Activated CD8-positive, alpha-beta memory T cell treated with anti-CD3 and anti-CD28 coated beads, Interleukin-2, amount 50 U/mL, for 24 hours (primary cell): ENCODE measurements around the gene XKR8.

Experiments used
- DNase-seq: peaks from one replicate; pipeline ENCODE4 v3.0.0-alpha.2; 2020; ENCODE audit errors: extremely low read depth

The XKR8 gene

DNA sequence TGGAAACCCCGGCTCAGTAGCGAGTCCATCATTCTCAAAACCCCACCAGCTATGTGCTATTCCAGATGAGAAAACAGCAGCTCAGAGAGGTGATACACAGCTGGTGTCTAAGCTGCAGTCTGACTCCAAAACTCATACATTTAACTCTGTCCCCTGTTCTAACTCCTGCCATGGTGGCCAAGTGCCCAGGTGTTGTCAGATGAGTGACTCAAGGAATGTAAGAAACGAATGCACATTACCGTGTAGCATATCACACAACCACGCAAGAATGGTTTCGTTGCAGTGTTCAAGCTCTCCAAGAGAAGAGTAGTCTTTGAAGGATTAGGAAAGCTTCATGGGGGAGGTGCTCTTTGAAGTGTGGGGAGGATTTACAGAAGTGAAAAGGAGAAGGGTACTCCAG lies 4.7 kb upstream of the XKR8 start:
- DNase-seq, result no peak

DNA sequence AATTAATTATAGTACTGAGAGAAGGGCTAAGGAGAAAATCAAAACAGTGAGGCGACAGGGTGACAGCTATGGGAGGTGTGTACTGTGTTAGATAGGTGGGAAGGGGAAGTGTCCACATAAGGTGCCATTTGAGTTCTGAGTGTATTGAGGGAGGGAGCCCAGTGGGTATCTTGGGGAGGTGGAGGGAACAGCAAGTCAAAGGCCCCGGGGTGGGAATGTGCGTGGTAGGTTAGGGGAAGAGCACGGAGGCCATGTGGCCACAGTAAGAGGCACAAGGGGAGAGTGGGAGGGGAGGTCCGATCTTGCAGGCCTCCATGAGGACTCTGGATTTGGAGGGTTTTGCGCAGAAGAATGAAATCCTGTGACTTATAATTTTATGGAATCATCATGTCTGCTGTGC lies 3.0 kb upstream of the XKR8 start:
- no peak for DNase-seq

DNA sequence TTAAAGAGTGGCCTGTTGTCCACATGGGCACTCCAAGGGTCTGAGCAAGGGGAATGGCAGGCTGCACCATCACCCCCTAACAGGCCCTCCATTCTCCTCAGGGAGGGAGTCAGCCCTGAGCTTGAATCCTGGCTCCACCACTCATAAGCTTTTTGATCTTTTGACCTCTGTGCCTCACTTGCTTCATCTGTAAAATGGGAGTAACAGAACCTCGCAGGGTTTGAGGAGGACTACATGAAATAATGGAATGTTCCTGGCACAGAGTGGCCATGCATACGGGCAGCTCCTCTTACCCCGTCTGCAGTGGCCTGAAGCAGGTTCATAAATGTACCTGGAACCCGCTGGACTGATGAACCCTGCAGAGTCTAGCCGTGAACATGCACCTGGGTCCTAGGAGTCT lies 2.1 kb upstream of the XKR8 start:
- DNase-seq, result no peak

GRCh38 chr1:27958513-27958912 lies 1.3 kb upstream of the XKR8 start:
- DNase-seq, result no peak

GRCh38 chr1:27960762-27961645 lies 1.2 kb downstream of the XKR8 start:
- DNase-seq, result no peak

DNA sequence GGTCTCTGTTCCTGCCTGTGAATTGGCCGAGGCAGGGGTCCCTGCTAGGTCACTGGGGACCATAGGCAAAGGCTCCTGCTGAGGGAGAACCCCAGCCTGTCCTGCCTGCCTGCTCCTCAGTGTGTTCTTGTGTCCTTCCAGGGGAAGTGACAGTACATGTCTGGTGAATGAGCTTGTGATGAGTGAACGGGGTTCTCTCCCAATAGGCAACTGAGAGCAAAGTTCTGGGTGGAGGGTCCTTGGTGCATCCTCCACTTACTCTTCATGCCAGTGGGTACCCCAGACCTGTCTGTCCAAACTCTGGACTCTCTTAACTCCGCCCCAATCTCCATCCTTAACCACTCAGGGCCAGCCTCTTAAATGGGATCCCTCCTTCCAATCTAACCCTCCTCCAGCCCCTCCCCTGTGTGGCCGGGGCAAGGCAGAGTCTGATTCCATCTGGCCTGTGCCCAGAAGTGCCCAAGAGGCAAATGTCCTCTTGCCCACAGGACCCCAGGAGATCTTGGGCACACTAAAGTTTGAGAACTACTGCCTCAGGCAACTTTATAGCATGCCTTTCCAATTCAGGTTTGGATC lies 2.0 kb downstream of the XKR8 start:
- DNase-seq, result no peak

DNA sequence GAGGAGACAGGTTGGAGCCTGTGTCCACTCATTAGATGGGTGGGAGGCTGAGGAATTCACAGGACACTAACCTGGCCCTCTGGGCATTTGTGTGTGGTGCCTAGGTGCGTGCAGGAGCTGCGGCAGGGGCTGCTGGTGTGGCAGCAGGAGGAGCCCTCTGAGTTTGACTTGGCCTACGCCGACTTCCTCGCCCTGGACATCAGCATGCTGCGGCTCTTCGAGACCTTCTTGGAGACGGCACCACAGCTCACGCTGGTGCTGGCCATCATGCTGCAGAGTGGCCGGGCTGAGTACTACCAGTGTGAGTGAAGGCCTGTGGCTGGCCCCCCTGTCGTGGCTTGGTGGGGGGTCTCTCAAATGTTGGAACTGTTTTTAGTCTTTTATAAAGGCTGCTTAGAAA lies 3.6 kb downstream of the XKR8 start:
- DNase-seq, result no peak

GRCh38 chr1:27966402-27967105 lies 6.8 kb downstream of the XKR8 start:
- no peak for DNase-seq

GRCh38 chr1:27967106-27967883 lies 7.5 kb downstream of the XKR8 start:
- no peak for DNase-seq

DNA sequence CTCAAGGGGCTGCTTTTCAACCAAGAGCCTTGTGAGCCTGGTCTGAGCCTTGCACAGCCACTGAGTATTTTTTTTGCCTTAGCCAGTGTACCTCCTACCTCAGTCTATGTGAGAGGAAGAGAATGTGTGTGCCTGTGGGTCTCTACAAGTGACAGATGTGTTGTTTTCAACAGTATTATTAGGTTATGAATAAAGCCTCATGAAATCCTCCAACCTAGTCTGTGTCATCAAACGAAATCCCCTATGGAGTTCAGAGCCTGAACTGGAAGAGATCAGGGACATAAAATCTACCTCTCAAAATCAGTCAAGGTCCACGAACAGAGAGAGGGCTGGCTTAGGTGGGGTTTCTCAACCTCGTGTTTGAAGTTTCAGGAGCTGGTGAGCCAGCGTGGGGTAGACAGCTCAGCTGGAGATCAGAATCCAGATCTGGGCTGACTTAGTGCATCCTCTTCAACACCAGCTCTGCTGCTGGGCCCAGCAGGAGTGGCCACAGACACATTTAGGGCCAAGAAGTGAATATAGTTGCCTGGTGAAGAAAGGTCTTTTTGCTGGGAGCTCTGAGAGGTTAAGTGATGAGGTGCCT lies 8.2 kb downstream of the XKR8 start:
- DNase-seq, result no peak

GRCh38 chr1:27968692-27969091 lies 8.9 kb downstream of the XKR8 start:
- DNase-seq, result no peak

GRCh38 chr1:27970401-27970800 lies 10.6 kb downstream of the XKR8 start:
- DNase-seq, result no peak

- no peak for DNase-seq
These were observed 11.9 kb downstream of the XKR8 start for GRCh38 chr1:27971674-27972073.

GRCh38 chr1:27972141-27972540 lies 12.4 kb downstream of the XKR8 start:
- DNase-seq, result no peak

DNA sequence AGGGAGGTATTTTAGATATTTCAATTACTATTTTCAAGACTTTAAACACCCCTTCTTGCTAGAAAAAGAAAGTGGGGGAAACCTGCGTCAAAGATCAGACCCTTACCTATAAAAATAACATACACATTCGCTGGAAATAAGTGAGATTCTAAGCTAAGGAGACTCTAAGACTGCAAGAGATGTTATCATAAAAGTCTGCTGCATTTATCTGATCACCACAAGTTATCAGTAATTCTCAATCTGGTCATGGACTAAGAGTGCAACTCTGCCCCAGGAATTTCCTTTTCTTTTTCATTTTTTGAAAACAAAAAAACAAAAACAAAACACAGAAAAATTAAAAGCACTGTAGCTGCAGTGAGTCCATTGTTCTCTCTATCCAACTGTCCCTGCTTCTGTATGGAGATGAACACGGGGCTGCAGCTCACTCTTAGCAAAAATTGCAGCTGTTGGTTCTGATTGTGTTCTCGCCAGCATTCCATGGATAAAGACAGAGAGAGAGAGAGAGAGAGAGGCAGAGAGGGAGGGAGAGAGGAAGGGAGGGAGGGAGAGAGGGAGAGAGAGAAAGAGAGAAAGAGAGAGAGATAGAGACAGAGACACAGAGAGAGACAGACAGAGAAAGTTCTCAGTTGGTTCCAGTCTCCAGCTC lies 14.1 kb downstream of the XKR8 start:
- DNase-seq, result no peak

DNA sequence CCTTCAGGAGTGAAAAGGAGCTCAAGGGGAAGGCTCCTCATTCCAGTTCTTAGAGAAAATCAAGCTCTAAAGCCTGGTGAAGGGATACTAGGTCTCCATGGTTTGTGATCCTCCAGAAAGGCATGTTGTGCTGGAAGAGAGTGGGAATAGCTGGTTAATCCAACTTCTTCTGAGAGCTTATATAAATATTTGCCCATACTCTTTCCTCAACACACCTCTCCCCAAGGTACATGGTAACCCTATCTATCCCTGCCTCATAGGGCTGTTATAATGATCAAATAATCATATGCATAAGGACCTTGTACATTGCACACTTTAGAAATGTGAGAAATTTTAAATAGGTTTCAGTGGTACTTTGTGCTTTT lies 14.6 kb downstream of the XKR8 start:
- no peak for DNase-seq

DNA sequence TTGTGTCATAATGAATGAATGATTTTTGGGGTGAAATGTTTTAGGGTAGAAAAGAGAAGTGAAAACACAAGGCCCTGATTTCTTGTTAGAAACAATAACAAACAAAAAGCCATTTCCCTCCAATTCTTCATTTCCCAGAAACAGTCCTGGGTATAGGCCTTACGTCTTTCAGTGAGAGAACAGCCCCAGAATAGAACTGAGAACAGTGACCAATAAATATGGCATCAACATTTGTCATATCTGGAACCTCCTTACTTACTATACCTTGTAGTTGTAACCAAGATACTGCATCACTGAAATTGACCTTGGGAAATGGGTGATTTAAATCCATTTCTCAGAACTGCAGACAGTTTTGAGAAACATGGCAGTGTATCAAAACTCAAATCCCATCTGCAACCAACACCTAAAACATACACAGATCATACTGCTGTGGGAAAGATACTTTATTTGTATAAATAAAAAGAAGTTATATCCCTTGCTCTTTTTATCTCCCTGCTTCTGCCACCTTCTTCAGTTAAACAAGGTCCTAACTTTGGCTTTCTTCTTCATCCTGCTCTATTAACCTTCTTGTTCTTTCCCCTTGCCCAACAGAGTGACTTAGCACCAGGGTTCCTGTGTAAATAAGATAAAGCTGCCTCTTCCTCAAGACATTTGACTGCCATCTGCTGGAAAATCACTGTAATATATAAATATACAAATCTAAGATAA lies 19.5 kb downstream of the XKR8 start:
- no peak for DNase-seq

DNA sequence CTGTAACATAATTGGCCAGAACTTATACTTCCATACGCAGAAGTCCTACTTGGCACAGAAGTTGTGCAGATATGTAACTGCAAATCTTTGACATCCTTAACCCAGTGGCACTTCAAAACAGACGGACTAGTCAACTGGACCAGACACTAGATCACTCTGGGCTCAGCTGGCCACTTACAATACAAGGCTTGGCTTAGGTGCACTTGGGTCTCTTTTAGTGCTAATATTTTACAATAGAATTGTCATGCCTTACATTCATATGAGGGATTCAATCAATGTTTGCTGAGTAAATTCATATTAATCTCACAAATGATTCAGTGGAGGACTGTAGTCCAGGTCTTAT lies 20.1 kb downstream of the XKR8 start:
- no peak for DNase-seq

DNA sequence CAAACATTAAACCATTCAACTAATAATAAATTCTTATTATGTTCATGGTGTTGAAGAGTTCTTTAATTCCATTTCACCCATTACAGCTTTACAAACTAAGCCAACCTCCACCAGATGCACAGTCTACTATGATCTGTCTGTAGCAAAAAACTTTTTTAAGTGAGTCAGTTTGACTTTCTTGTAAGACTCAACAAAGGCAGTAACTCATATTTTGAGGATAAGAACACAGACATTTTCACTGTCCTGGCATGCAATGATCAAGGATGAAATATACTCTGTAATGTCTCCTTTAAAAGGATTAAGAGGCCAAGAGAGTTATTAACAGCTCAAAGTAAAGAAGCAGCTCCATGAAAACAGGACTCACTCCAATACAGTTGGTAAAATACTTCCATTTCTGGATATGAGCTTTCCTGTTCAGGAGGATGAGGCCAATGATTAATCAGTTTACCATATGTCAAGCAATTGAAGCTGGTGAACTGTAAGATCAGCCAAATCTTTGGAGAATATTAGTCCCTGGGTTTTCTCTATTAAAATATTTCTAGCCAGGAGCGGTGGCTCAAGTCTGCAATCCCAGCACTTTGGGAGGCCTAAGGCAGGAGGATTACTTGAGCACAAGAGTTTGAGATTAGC lies 20.6 kb downstream of the XKR8 start:
- DNase-seq, result no peak

DNA sequence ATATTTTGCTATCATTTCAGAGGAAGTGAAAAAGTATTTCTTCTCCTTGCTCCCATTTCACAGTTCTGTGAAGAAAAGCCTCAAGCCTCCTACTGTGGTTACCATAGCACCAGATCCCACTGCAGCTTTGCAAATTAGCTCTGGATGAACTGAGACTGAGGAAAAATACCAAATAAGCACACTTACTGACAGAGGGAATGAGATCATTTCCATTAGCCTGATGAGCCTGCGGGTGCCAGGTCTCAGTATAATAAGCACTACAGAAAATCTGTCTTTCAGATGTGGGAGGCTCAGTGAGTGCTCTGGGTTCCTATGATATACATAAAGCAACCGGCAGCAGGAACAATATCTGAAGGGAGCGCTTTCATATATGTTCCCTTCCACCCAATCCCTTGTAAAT lies 21.4 kb downstream of the XKR8 start:
- no peak for DNase-seq
